Measurements from ENCODE around the gene NUDT1.

NUDT1 gene

DNA sequence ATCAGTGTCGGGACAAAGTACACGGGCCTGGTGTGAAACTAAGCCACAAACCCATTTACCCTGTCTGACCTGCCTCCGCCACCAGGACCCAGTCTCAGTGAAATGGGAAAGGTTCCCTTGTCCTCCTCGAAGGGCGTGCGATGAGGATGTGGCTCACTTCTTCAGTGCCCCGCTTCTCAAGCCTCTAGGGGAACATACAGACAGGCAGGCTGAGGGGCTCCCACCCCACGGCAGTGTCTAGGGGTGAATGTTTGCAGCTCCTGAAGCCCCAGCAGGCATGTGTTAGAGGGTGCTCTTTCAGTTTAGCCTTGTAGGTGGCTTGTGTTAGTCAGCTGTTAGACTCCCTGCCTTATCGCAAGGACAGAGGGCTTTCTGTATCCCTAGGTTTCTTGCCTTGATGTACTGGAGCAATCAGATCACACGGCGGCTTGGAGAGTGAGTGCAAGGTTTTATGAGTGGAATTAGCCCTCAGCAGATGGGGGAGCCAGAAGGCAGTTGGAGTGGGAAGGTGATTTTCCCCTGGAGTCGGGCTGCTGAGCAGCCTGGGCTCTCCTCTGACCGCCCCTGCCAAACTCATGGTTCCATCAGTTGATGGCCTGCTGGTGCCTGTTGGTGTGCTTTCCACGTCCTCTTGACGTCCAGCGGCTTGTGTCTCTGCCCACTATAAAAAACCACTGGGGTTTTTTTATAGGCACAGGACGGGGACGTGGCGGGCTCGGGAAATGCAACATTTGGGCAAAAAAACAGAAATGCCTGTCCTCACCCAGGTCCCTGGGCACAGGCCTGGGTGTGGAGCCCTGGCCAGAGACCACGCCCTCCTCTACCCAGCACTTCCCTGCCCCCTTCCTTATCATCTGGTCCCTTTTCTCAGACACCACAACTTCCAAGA is 759 bp downstream of the NUDT1 start:
- Histone ChIP-seq H3K27ac (replicated peaks) (peak overlapping the region; percentile 81), H3K27me3 (ENCODE audit: insufficient read depth, poor library complexity, severe bottlenecking) (no peaks in the 10 kb centered on the region), H3K4me3 (replicated peaks; ENCODE audit: insufficient read depth, low read length) (peak overlapping the region; percentile 91)
- peak in 1 of 2 experiments; percentile 53 for DNase-seq (ENCODE audit: low read depth in 1 of 2, low spot score in 1 of 2)
- TF ChIP-seq GABPA (IDR thresholded peaks at IDR 0.05; ENCODE audit: low read depth) (no peak), POLR2AphosphoS5 (IDR thresholded peaks at IDR 0.05; ENCODE audit: low read depth) (no peak), SPI1 (IDR thresholded peaks at IDR 0.05; ENCODE audit: borderline replicate concordance, low read depth) (no peak)
- TF ChIP-seq, protein P1, sequence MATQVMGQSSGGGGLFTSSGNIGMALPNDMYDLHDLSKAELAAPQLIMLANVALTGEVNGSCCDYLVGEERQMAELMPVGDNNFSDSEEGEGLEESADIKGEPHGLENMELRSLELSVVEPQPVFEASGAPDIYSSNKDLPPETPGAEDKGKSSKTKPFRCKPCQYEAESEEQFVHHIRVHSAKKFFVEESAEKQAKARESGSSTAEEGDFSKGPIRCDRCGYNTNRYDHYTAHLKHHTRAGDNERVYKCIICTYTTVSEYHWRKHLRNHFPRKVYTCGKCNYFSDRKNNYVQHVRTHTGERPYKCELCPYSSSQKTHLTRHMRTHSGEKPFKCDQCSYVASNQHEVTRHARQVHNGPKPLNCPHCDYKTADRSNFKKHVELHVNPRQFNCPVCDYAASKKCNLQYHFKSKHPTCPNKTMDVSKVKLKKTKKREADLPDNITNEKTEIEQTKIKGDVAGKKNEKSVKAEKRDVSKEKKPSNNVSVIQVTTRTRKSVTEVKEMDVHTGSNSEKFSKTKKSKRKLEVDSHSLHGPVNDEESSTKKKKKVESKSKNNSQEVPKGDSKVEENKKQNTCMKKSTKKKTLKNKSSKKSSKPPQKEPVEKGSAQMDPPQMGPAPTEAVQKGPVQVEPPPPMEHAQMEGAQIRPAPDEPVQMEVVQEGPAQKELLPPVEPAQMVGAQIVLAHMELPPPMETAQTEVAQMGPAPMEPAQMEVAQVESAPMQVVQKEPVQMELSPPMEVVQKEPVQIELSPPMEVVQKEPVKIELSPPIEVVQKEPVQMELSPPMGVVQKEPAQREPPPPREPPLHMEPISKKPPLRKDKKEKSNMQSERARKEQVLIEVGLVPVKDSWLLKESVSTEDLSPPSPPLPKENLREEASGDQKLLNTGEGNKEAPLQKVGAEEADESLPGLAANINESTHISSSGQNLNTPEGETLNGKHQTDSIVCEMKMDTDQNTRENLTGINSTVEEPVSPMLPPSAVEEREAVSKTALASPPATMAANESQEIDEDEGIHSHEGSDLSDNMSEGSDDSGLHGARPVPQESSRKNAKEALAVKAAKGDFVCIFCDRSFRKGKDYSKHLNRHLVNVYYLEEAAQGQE (IDR thresholded peaks at IDR 0.05; ENCODE audit: insufficient replicate concordance, low read depth): no peak
- TF ChIP-seq, protein P2, sequence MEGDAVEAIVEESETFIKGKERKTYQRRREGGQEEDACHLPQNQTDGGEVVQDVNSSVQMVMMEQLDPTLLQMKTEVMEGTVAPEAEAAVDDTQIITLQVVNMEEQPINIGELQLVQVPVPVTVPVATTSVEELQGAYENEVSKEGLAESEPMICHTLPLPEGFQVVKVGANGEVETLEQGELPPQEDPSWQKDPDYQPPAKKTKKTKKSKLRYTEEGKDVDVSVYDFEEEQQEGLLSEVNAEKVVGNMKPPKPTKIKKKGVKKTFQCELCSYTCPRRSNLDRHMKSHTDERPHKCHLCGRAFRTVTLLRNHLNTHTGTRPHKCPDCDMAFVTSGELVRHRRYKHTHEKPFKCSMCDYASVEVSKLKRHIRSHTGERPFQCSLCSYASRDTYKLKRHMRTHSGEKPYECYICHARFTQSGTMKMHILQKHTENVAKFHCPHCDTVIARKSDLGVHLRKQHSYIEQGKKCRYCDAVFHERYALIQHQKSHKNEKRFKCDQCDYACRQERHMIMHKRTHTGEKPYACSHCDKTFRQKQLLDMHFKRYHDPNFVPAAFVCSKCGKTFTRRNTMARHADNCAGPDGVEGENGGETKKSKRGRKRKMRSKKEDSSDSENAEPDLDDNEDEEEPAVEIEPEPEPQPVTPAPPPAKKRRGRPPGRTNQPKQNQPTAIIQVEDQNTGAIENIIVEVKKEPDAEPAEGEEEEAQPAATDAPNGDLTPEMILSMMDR (IDR thresholded peaks at IDR 0.05; ENCODE audit: insufficient read depth, low read length): no peak

DNA sequence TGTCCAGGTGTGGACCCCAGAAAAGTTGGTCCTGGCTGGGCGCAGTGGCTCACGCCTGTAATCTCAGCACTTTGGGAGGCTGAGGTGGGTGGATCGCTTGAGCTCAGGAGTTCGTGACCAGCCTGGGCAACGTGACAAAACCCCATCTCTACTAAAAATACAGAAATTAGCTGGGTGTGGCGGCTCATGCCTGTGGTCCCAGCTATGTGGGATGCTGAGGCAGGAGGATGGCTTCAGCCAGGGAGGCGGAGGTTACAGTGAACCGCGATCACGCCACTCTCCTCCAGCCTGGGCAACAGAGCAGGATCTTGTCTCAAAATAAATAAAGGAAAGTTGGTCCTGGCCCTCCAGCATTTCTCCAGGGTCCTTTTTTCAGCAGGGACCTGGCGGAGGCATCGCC is 1.4 kb downstream of the NUDT1 start:
- Histone ChIP-seq H3K4me3 (replicated peaks; ENCODE audit: insufficient read depth, low read length) (no peak overlapping the region), H3K27ac (replicated peaks) (no peak overlapping the region; the same call in 1 of the 2 replicates), H3K27me3 (ENCODE audit: insufficient read depth, poor library complexity, severe bottlenecking) (no peaks in the 10 kb centered on the region)
- no peak for TF ChIP-seq SPI1 (IDR thresholded peaks at IDR 0.05; ENCODE audit: borderline replicate concordance, low read depth)
- DNase-seq (ENCODE audit: low read depth in 1 of 2, low spot score in 1 of 2): no peak

DNA sequence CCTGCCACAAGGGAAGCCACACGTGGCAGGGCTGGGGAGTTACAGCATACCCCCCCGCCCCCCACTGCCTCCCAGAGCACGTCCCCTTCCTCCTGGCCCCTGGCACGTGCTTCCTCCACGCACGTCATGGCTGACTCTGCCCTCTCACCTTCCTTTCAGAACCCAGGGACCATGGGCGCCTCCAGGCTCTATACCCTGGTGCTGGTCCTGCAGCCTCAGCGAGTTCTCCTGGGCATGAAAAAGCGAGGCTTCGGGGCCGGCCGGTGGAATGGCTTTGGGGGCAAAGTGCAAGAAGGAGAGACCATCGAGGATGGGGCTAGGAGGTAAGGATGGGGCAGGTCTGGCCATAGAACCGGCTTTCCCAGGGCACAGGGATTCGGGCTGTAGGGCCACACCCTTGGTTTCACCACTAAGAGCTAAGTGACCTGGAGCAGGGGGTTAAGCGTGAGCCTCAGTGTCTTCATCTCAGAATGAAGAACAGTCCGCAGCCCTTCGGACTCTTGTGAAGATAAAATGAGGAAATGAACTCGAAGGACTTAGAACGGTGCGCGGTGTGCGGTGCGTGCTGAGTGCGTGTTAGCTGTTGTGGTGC is 2.5 kb downstream of the NUDT1 start:
- TF ChIP-seq, protein P2 (IDR thresholded peaks at IDR 0.05; ENCODE audit: insufficient read depth, low read length): no peak
- TF ChIP-seq GABPA (IDR thresholded peaks at IDR 0.05; ENCODE audit: low read depth) (no peak), POLR2AphosphoS5 (IDR thresholded peaks at IDR 0.05; ENCODE audit: low read depth) (0 out of 2 replicates have a peak, but pooled peaks have one; percentile 22), SPI1 (IDR thresholded peaks at IDR 0.05; ENCODE audit: borderline replicate concordance, low read depth) (peak; percentile 41; the same call in 1 of the 2 replicates)
- TF ChIP-seq, protein P1 (IDR thresholded peaks at IDR 0.05; ENCODE audit: insufficient replicate concordance, low read depth): no peak

More for the DNA sequence above, 2.5 kb downstream of the NUDT1 start:
- no peak overlapping the region for H3K4me3 ChIP-seq (replicated peaks; ENCODE audit: insufficient read depth, low read length)
- peak in 1 of 2 experiments; percentile 45 for DNase-seq (ENCODE audit: low read depth in 1 of 2, low spot score in 1 of 2)
- no peaks in the 10 kb centered on the region for H3K27me3 ChIP-seq (ENCODE audit: insufficient read depth, poor library complexity, severe bottlenecking)
- peak overlapping the region; percentile 5; the same call in 1 of the 2 replicates for H3K27ac ChIP-seq (replicated peaks)
